ENCODE measurements around the gene APEX2.
A peak's percentile ranks its signal among the peaks of the same experiment; 100 is the strongest.
"Not testable (repeated sequence)": the region's sequence is repeated elsewhere in the genome, so short reads cannot be mapped to it uniquely, and the experiment has no call there.

APEX2 gene, protein sequence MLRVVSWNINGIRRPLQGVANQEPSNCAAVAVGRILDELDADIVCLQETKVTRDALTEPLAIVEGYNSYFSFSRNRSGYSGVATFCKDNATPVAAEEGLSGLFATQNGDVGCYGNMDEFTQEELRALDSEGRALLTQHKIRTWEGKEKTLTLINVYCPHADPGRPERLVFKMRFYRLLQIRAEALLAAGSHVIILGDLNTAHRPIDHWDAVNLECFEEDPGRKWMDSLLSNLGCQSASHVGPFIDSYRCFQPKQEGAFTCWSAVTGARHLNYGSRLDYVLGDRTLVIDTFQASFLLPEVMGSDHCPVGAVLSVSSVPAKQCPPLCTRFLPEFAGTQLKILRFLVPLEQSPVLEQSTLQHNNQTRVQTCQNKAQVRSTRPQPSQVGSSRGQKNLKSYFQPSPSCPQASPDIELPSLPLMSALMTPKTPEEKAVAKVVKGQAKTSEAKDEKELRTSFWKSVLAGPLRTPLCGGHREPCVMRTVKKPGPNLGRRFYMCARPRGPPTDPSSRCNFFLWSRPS

DNA sequence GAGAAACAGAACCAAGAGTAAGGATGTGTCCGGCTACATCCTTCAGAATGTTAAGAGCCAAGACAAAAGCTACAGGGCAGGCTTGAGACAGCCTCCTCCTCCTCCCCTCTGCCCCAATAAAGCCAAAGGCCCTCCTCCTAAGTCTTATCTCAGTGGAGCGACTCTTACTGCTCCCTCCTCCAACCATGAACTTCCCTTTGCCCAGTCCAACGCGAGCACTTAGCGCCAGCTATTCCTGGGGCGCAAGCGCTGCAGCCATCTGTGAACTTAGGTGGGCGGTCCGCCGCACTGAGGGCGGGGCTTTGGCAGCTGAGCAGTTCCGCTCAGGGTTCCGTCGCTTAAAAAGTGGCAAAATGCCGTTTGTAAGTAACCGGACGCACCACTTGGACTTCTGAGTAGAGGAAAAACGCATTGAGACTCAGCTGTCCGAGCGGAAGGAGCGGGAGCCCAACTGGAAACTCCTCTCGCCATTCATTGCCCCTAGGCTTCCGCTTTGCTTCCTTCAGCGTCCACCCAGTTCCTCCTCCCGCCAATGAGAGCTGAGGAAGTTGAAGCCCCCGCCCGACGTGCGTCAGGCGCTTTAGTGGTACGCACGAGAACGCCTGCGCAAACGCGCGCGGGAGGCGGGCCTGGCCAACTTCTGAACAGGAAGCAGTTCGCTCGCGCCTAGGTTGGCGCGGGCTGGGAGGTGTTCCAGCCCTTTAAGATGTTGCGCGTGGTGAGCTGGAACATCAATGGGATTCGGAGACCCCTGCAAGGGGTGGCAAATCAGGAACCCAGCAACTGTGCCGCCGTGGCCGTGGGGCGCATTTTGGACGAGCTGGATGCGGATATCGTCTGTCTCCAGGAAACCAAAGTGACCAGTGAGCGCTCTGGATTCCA is at the start of gene APEX2:
APEX2 (plus strand) TSS at position 647 of the 882 bp plus-strand sequence; CDS start at position 707, 60 bp downstream.
- DNase-seq: peak; percentile 88 to 95

DNA sequence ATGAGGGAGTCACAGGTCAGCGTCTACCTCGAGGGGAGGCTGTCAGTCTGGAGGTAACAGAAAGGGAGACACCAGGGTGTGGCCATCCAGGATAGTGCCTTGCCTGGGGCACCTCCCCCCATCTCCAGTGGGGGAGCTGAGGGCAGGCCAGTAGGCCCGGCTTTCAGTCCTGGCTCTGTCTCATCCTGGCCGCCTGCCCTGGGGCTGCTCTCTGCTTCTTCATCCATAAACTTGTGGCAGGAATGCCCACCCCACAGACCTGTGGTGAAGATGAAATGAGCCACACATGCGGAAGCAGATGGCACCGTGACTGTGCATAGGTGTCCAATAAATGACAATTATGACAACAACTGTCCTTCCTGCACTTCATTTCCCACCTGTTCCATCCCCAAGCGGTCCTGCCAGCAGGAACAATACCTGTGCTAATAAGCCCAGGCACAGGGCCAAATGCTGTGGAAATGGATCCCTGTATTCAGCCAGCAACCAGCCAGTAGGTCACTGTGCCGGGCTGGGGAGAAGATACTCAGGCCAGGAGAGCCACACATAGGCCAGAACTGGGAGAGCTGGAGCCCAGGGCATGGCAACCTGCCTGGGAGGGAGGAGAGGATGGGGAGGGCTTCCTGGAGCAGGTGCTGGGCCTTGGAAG is 49.3 kb upstream of the APEX2 start:
- no peak for DNase-seq

DNA sequence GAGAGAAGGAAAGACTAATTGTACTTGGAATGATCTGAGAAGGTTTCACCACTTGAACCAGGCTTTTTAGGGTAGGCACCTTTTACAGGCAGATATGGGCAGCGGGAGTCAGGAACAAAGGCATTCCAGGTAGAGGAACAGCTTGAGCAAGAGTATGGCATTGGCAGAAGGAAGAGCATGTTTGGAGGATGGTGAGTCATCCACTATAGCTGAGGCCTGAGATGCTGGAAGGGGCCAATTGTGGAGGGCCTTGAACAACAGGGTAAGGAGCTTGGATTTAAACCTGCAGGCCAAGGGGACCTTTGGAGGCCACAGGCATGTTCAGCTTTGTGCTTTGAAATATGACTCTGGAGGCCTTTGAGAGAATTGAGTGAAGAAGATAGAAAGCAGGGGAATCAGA is 38.4 kb upstream of the APEX2 start:
- DNase-seq: no peak

DNA sequence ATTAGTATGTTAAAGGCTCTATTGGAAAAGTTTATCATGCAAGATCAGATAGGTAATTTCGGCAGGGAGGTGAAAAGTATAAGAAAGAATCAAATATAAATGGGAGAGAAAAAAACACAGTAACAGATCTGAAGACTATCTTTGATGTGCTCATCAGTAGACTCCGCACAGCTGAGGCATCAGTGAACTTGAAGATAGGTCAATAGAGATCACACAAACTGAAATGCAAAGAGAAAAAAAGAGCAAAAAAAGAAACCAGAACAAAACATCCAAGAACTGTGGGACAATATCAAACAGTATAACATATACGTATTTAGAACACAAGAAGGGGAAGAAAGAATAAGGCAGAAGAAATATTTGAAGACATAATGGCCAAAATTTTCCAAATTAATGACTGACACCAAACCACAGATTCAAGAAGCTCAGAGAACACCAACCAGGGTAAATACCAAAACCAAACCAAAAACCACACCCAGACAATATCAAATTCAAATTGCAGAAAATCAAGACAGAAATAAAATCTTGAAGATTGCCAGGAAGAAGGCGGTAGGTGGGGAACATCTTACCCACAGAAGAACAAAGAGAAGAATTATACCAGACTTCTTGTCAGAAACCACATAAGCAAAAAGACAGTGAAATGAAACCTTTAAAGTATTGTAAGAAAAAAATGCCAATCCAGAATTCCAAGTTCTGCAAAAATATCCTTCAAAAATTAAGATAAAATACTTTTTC is 35.2 kb upstream of the APEX2 start:
- DNase-seq: no peak

DNA sequence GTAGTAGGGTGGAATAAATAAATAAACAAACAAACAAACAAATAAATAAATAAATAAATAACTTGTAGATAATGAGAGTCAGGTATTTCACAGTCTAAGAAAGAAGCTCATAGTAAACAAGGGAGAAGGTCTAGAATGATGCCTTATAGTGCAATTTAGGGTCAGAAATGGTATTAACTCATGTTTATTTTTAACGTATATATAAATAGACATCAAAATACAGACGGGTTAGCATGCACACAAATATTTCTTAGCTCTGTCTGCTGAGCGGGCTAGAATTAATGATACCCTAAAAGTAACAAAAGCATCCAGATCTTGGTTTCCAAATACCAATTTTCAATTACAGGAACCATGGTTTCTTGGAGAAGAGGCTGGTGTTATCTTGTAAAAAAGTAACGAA is 22.8 kb upstream of the APEX2 start:
- no peak for DNase-seq

DNA sequence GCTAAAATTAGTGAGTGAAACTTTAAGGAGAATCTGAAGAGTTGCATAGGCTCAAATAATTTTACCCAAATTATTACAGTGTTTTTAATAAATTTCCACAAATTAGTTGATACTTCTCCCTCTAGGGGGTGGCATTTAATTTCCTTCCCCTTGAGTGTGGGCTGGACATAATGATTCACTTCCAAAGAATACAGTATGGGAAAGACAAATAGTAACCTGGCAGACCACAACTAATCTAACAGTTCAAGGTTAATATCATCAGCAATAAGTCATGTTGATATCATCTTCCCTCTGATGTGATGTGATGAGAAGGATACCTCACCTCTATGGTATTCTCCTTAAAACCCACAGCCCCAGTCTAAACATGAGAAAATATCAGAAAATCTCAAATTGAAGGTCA is 21.7 kb upstream of the APEX2 start:
- no peak for DNase-seq

DNA sequence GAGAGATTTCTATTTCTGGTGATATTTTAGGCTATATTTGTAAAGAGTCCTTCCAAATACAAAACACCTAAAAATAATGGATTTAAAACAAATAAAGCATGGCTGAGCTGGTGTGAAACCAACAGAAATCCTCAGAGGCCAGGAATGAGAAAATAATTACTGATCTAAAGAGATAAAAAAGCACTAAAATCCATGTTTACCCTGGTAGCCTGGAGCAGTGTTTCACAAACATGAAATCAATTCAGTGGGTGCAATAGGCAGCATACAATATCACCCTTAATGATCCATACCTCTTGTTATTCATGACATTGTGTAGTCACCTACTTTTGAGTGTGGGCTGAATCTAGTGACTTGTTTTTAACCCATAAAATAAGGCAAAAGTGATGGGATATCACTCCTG is 20.7 kb upstream of the APEX2 start:
- DNase-seq: no peak

DNA sequence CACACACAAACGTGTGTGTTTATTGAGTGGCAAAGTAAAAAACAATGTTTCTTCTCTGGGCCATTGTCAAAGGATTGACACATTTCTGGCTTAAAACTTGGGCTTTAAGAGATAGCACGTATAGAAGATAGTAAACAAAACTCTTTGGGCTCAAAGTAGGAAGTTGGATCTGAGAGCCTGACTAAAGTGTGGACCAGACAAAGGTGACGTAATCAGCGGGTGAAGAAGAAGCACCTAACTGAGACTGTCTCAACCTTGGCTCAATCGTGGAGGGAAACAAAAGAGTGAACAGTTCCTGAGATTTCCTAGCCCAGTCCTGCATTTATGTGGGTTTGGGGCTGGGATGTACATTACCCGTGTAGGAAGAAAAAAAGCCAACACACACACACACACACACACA is 19.8 kb upstream of the APEX2 start:
- no peak for DNase-seq

DNA sequence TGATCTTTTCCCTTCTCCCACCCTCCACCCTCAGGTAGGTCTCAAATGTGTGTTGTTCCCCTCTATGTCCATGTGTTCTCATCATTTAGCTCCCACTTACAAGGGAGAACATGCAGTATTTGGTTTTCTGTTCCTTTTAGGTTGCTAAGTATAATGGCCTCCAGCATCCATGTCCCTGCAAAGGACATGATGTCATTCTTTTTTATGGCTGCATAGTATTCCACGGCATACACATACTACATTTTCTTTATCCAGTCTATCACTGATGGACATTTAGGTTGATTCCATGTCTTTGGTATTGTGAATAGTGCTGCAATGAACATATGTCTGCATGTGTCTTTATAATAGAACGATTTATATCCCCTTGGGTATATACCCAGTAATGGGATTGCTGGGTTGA is 16.9 kb upstream of the APEX2 start:
- DNase-seq: not testable (repeated sequence)

DNA sequence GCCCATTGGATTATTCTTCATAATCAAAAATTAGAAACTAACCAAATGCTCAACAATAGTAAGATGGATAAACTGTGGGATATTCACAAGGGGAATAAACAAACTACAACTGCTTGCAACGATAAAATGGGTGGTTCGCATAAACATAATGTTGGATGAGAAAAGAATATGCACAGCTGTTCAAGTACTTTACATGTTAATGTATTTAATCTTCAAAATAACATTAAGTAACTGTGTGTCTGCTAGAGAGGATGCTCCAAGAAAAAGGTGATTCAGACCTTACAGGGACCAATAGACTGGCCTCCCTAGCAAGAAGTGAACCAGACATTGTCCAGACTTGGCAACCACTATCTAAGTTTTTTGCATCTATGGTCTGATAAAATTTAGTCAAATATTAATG is 8.5 kb upstream of the APEX2 start:
- no peak for DNase-seq

DNA sequence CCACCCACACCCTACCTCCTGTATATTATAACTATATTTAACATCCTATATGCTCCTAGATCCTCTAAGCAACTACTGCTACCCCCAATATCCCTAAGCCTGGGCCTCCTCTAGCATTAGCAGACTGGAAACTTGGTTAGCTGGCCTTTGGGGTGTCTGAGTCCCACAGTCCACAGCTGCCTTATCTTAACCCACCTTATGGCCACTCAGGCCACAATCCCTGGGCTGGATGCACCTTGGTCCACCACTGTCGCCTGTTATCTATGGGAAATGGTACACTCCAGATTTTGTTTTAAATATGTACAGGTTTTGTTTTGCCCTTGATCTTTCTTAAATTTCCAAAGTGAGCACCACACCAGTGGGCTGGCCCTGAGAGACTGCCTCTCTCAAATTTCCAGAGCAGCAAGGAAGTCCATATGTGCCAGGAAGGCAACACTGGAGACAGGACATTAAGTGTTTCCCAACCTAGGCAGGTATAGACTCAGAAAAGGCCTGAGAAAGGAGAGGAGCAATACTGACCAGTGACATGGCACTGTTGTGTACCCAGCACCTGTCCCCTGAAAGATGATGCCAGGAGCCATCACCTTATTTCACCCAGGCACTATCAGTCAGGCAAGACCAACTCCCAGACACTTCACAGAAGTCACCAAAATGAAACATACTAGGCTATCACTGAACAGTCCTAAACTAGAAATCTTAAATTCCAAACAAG is 7.1 kb upstream of the APEX2 start:
- DNase-seq: no peak

DNA sequence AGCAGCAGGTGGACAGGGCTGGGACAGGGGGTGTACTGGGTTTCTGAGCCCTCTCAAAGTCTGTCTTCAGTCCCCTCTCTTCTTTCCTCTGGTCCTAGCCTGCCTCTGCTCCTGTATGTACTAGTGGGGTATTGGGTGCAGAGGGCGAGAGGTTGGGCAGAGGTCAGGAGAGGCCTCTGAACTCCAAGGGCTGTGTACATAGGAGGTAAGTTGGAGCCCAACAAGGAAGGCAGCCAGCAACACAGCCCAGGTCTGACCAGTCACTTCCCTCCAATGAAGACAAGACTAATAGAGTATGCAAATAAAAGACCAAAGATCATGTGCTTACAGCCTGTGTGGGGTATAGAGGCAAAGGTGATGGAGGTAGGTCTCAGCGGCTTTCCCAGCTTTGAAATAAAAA is 6.1 kb upstream of the APEX2 start, which contains the start of gene PFKFB1:
PFKFB1 (minus strand) TSS at position 90 of the 400 bp plus-strand sequence. CDS start 181 bp downstream, outside the sequence.
- DNase-seq: no peak

DNA sequence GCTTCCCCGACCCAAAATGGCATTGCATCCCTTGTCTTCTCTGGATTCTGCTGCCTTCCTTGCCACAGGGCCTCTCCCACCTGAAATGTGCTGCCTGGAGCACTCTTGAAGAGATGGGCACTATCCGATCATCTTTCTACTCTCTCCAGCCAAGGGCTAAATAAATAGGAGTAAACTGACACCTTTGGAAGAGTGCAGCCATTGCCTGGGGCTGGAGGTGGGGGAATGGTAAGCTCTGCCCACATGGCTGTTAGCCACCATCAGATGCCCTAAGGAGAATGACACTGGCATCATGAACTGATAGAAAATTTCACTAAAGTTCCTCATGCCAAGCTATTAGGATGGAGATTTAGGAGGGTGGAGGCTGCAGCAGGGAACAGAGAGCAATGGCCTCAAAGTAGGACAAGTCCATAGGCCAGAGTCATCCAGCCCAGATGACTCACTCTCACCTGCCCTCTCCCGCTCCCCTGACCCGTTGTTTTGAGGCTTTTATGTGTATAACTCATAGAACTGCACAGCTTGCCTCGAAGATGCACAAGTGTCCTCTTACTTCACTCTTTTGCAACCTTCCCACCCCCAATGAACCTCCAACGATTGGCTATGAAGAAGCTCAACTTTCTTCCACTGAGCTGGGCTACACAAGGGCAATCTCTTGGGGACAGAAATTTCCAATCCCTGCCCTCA is 5.4 kb upstream of the APEX2 start:
- no peak for DNase-seq

DNA sequence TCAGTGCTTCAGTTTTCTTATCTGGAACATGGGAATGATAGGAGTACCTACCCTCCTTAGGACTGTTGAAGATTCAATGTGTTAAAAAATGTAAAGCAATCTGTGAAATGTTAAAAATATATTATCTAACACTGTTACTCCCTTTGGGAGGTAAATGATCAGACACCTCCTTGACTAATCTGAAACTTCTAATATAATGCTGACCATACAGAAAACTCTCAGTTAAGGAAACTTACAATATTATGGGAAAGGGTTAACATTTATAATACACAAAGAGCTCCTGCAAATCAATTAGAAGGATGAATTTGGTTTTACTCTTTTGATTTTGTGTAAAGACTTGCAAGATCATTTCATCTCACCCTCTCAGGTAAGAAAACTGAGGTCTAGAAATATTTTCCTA is 4.5 kb upstream of the APEX2 start:
- no peak for DNase-seq

DNA sequence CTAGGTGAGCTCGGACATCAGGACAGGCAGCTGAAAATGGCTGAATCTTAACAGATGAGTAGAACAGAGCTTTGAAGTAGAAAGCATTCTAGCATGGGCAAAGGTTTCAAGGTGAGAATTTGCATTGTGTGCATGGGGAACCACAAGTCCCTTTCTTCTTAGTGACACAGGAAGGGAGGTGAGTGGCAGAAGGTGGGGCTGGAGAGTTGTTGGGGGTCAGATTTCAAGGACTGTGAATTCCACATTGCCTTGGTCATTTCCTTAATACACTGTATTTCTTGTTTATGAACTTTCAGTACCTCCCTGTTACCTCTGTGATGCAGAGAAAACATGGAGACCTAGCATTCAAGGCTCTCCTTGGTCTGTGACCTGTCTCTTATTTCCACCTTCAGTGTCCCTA is 4.1 kb downstream of the APEX2 start:
- DNase-seq: no peak

DNA sequence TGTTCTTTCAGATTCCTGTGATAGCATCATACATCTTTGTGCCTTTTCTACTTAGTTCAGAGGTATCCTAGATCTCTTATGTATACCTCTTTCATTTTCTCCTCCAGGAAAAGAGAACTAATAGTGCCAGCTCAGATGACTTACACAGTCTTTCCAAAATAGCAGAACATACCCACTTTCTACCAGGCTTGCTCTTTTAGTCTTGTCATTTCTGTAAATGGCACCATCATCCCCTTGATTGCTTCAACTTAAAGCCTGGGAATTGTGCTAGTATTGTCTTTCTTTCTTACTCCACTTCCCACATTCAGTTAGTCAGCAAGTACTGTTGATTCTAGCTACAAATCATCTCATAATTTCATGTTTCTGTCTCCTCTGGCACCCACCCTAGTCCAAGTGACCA is 5.1 kb downstream of the APEX2 start:
- no peak for DNase-seq

DNA sequence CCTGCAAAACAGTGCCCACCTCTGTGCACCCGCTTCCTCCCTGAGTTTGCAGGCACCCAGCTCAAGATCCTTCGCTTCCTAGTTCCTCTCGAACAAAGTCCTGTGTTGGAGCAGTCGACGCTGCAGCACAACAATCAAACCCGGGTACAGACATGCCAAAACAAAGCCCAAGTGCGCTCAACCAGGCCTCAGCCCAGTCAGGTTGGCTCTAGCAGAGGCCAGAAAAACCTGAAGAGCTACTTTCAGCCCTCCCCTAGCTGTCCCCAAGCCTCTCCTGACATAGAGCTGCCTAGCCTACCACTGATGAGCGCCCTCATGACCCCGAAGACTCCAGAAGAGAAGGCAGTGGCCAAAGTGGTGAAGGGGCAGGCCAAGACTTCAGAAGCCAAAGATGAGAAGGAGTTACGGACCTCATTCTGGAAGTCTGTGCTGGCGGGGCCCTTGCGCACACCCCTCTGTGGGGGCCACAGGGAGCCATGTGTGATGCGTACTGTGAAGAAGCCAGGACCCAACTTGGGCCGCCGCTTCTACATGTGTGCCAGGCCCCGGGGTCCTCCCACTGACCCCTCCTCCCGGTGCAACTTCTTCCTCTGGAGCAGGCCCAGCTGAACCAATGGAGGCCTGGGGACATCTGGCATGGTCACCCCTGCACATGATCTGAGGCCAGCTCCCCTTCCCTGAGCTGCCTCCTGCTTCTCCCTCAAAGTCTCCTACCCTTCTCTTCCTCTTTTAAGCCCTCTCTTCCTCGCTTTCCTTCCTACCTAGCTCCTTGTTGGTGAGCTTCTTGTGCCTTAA is 6.9 kb downstream of the APEX2 start:
- DNase-seq: no peak

DNA sequence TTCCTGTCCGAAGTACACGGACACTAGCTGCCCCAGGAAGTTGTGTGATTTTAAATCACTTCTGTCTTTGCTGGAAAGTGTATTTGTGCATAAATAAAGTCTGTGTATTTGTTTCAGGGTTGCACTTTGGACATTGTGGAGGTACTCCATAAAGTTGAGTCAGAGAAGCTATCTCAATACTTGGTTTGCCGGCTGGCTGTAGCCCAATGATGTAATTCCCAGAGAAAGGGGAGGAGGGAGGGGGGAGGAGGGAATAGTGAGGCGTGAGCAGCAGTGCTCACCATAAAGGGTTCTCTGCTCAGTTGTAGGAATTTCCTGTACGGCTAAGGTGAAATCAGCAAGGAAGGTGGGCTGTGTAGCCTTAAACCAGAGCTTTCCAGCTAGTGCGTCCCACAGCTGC is 7.5 kb downstream of the APEX2 start:
- no peak for DNase-seq

DNA sequence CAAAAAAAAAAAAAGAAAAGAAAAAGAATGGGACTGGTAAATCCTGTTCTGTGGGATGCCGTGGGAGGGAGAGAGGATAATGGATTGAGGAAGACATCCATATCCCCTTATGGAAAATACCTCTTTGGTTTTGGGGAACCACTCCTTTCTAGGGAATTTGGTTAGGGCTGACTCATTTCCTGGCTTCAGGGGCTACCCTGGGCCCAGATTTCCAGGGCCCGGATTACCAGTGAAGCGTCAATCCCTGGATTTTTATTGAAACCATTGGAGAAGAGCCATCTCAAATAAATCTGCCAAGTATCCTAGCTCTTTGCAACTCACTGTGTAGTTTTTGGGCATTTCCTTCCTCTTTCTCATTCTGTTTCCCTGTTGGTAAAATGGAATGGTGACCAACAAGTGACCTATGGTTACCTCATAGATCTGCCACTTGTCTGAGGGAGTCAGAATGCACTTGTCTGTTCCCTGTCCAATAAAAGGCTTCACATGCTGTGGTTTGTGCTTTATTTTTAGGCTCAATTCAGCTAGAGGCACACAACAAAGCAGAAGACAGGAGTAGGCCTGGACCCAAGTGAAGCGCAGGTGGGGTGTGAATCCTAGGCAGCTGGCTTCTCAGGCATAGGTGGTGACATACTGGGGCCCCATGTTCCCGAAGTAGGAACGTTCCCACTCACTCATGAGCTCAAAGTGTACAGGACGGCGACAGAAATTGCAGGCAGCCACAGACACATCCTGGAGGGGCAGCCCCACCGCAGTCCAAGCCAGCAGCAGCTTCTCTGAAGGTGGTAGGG is 8.6 kb downstream of the APEX2 start:
- DNase-seq: no peak
